Measurements from ENCODE around the gene CNOT6. TPM values are rescaled to one million over a fixed set of nuclear protein-coding genes. Genes with fewer than 3 reads are reported as not detected.

Gene CNOT6
- total and polyA plus RNA-seq, 10 of the 15 experiments (the other 5 are each of a cell fraction or from before 2014, with no cell fraction given): 3.8 to 22.1 (median 12.1) TPM

GRCh38 chr5:180525399-180525798, 31.2 kb downstream of the CNOT6 start:
- in situ Hi-C loops (cut with MboI): no loop called here
- Histone ChIP-seq H2AFZ (ENCODE audit: control insufficient read depth, low read depth, low read length) (no peak overlapping the region), H3K4me3 (no peak overlapping the region), H3K36me3 (ENCODE audit: control insufficient read depth in 2 of 2, insufficient read depth in 2 of 2, low read length in 1 of 2) (no peaks in the 10 kb centered on the region; a peak in 1 of 4 replicates), H3K27ac (ENCODE audit: control insufficient read depth, insufficient read depth) (no peak overlapping the region), H4K20me1 (ENCODE audit: control insufficient read depth, insufficient read depth) (0 out of 2 replicates have a peak, but pooled peaks cover 3% of the 10 kb centered on the region), H3K4me1 (ENCODE audit: control insufficient read depth, insufficient read depth, low read length) (peaks cover 20% of the 10 kb centered on the region), H3K9ac (ENCODE audit: control insufficient read depth, insufficient read depth, low read length) (no peak overlapping the region), H3K79me2 (ENCODE audit: control insufficient read depth, insufficient read depth, low read length) (peaks cover 64% of the 10 kb centered on the region), H3K4me2 (ENCODE audit: control insufficient read depth, insufficient read depth) (no peak overlapping the region), H3K27me3 (replicated peaks in 1 of 2; ENCODE audit: control insufficient read depth in 2 of 2, insufficient read depth in 2 of 2, low read length in 1 of 2) (no peaks in the 10 kb centered on the region), H3K9me3 (replicated peaks; ENCODE audit: control insufficient read depth, insufficient read depth, low read length) (peaks cover 3% of the 10 kb centered on the region; the same call in 2 of the 3 replicates)
- POLR2A ChIA-PET: no interaction called here
- SMC1A ChIA-PET (ENCODE audit: uncharacterized antibody, unreplicated experiment): no interaction called here
- no peak for ATAC-seq
- FAIRE-seq: no peak
- RAD21 ChIA-PET (ENCODE audit: unreplicated experiment): no interaction called here
- no peak for DNase-seq (ENCODE audit: low read depth, low spot score)
- CTCF ChIA-PET: interaction anchor here (1.2 to 1.8 kb wide), 4 partner anchors 43 to 81 kb away, joined by 3 to 6 read pairs (median 4); no protein-coding TSS in a partner anchor
- BruUV-seq (replicated peaks): no TSS peak
- intact Hi-C loops (cut with micrococcal nuclease; ENCODE audit: unreplicated experiment): no loop called here
- WGBS (ENCODE audit: insufficient coverage, insufficient replicate concordance, low lambda C conversion rate, missing lambda C conversion rate): 77% methylated on average over 4 of the region's 4 CpGs
- TF ChIP-seq CTCF (IDR thresholded peaks at IDR 0.05 in 2 of 3, conservative IDR thresholded peaks at IDR 0.05 in 1 of 3; ENCODE audit: control insufficient read depth in 2 of 3, extremely low read depth in 1 of 3, insufficient read depth in 1 of 3, low read depth in 3 of 3, low read length in 3 of 3) (peak in 1 of 3 experiments; percentile 12; a peak in 1 of 6 replicates), ATF2 (IDR thresholded peaks at IDR 0.05; ENCODE audit: low read length) (no peak), RAD21 (IDR thresholded peaks at IDR 0.05; ENCODE audit: insufficient read depth, low read depth, low read length) (0 out of 2 replicates have a peak, but pooled peaks have one; percentile 15), STAT1 (conservative IDR thresholded peaks at IDR 0.05) (no peak), EP300 (IDR thresholded peaks at IDR 0.05; ENCODE audit: borderline replicate concordance in 1 of 2, control insufficient read depth in 1 of 2, low read depth in 2 of 2, low read length in 2 of 2) (no peak), ASH2L (IDR thresholded peaks at IDR 0.05; ENCODE audit: borderline replicate concordance, low read depth) (no peak), NFXL1 (IDR thresholded peaks at IDR 0.05; ENCODE audit: borderline replicate concordance) (no peak), RB1 (IDR thresholded peaks at IDR 0.05; ENCODE audit: borderline replicate concordance) (no peak)

Measured in GM12878 (cell line).